ENCODE measurements around the gene LPCAT1.
A peak's percentile ranks its signal among the peaks of the same experiment; 100 is the strongest.

LPCAT1 gene

GRCh38 chr5:1445313-1445688 is 78.5 kb downstream of the LPCAT1 start, which contains the start of gene SLC6A3:
TSS of gene SLC6A3 (minus strand) at chr5:1445440. CDS start at chr5:1443197, 2,243 bp downstream.
- DNase-seq (ENCODE audit: low spot score), result peak; percentile 64

- no peak for DNase-seq (ENCODE audit: low spot score)
Measured at GRCh38 chr5:1444361-1445189, 79.2 kb downstream of the LPCAT1 start.

- DNase-seq (ENCODE audit: low spot score), result no peak
Measured at GRCh38 chr5:1443991-1444360, 79.8 kb downstream of the LPCAT1 start.

- no peak for DNase-seq (ENCODE audit: low spot score)
Measured at GRCh38 chr5:1443171-1443570, 80.6 kb downstream of the LPCAT1 start.

- DNase-seq (ENCODE audit: low spot score), result no peak
Measured at GRCh38 chr5:1442222-1443145, 81.3 kb downstream of the LPCAT1 start.

GRCh38 chr5:1441166-1441865 is 82.4 kb downstream of the LPCAT1 start:
- DNase-seq (ENCODE audit: low spot score), result no peak

GRCh38 chr5:1440098-1440493 is 83.7 kb downstream of the LPCAT1 start:
- DNase-seq (ENCODE audit: low spot score), result no peak

- DNase-seq (ENCODE audit: low spot score), result no peak
Measured at GRCh38 chr5:1439388-1440097, 84.2 kb downstream of the LPCAT1 start.

- DNase-seq (ENCODE audit: low spot score), result no peak
Measured at GRCh38 chr5:1438871-1439270, 84.9 kb downstream of the LPCAT1 start.

- DNase-seq (ENCODE audit: low spot score), result no peak
Measured at GRCh38 chr5:1437876-1438559, 85.7 kb downstream of the LPCAT1 start.

GRCh38 chr5:1437226-1437829 is 86.4 kb downstream of the LPCAT1 start:
- peak; percentile 35 for DNase-seq (ENCODE audit: low spot score)

GRCh38 chr5:1436681-1437080 is 87.1 kb downstream of the LPCAT1 start:
- no peak for DNase-seq (ENCODE audit: low spot score)

GRCh38 chr5:1436036-1436435 is 87.7 kb downstream of the LPCAT1 start:
- DNase-seq (ENCODE audit: low spot score), result no peak

GRCh38 chr5:1435369-1435768 is 88.4 kb downstream of the LPCAT1 start:
- no peak for DNase-seq (ENCODE audit: low spot score)

GRCh38 chr5:1432296-1432695 is 91.5 kb downstream of the LPCAT1 start:
- no peak for DNase-seq (ENCODE audit: low spot score)

- no peak for DNase-seq (ENCODE audit: low spot score)
Measured at GRCh38 chr5:1431896-1432295, 91.9 kb downstream of the LPCAT1 start.

GRCh38 chr5:1431021-1431811 is 92.5 kb downstream of the LPCAT1 start:
- DNase-seq (ENCODE audit: low spot score), result no peak

- DNase-seq (ENCODE audit: low spot score), result no peak
Measured at GRCh38 chr5:1430121-1430795, 93.5 kb downstream of the LPCAT1 start.

GRCh38 chr5:1429496-1429895 is 94.3 kb downstream of the LPCAT1 start:
- no peak for DNase-seq (ENCODE audit: low spot score)

All from SK-N-DZ (cell line).